ENCODE results near the gene STK38L. TPM values are rescaled to one million over a fixed set of nuclear protein-coding genes. Genes with fewer than 3 reads are reported as not detected.

STK38L gene
- total and polyA plus RNA-seq, 8 donors: 28.2 to 45.1 (median 40.4) TPM

- H3K36me3 ChIP-seq: no peaks in the 10 kb centered on the region
- ATAC-seq (no peak), DNase-seq (no peak)
- TF ChIP-seq CTCF (IDR thresholded peaks at IDR 0.05): no peak
- H3K4me3 ChIP-seq: no peak overlapping the region
- intact Hi-C loops (cut with DNase I): no loop called here
- H3K9me3 ChIP-seq: peaks cover 0 to 3% of the 10 kb centered on the region in 2 donors
- H3K27ac ChIP-seq: peak overlapping the region in 1 of 2 donors; percentile 93
- peaks cover 14 to 39% of the 10 kb centered on the region in 2 donors for H3K4me1 ChIP-seq
- no peaks in the 10 kb centered on the region for H3K27me3 ChIP-seq
Observed at GRCh38 chr12:27243006-27243405, 1.1 kb upstream of the STK38L start.

- Histone ChIP-seq H3K9me3 (peaks cover 0 to 3% of the 10 kb centered on the region in 2 donors), H3K27ac (peak overlapping the region; percentile 90 to 93), H3K36me3 (no peaks in the 10 kb centered on the region), H3K4me3 (peak overlapping the region; percentile 65 to 79), H3K27me3 (no peaks in the 10 kb centered on the region), H3K4me1 (peaks cover 14 to 31% of the 10 kb centered on the region in 2 donors)
- ATAC-seq (no peak), DNase-seq (peak in 1 of 4 donors; percentile 12)
- no peak for TF ChIP-seq CTCF (IDR thresholded peaks at IDR 0.05)
- intact Hi-C loops (cut with DNase I): no loop called here
Observed at GRCh38 chr12:27244689-27245488, 803 bp downstream of the STK38L start.

- Histone ChIP-seq H3K9me3 (peaks cover 0 to 3% of the 10 kb centered on the region in 2 donors), H3K4me1 (peaks cover 14 to 44% of the 10 kb centered on the region in 2 donors), H3K4me3 (peak overlapping the region; percentile 9 to 65), H3K36me3 (no peaks in the 10 kb centered on the region), H3K27me3 (no peaks in the 10 kb centered on the region), H3K27ac (no peak overlapping the region)
- ATAC-seq (no peak), DNase-seq (no peak)
- intact Hi-C loops (cut with DNase I): no loop called here
- TF ChIP-seq CTCF (IDR thresholded peaks at IDR 0.05): no peak
Observed at GRCh38 chr12:27246141-27246540, 2.1 kb downstream of the STK38L start.

DNA sequence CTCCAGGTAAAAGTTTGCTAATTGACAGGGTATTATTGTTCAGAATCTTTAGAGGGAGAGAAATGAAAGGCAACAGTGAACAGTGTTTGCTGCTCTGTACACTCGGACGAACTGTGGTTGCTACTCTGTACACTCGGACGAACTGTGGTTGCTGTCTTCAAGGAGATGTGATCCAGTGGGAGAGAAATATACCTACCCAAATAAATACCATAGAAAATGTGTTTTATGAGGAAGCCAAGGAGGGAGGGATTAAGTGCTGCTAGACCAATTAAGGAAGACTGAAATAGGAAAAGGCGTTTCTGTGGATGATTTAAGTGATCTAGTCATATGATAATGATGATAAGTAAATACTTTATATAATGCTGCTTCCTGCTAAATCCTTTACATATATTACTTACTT is 2.7 kb downstream of the STK38L start:
- no peak for TF ChIP-seq CTCF (IDR thresholded peaks at IDR 0.05)
- Histone ChIP-seq H3K36me3 (no peaks in the 10 kb centered on the region), H3K27me3 (no peaks in the 10 kb centered on the region), H3K4me3 (no peak overlapping the region), H3K9me3 (peaks cover 0 to 3% of the 10 kb centered on the region in 2 donors), H3K27ac (no peak overlapping the region), H3K4me1 (peaks cover 14 to 49% of the 10 kb centered on the region in 2 donors)
- intact Hi-C loops (cut with DNase I): no loop called here
- DNase-seq (no peak), ATAC-seq (no peak)

- no peaks in the 10 kb centered on the region for H3K27me3 ChIP-seq
- no peaks in the 10 kb centered on the region for H3K36me3 ChIP-seq
- H3K9me3 ChIP-seq: no peaks in the 10 kb centered on the region
- intact Hi-C loops (cut with DNase I): no loop called here
- DNase-seq (no peak), ATAC-seq (no peak)
- no peak overlapping the region for H3K4me3 ChIP-seq
- TF ChIP-seq CTCF (IDR thresholded peaks at IDR 0.05): no peak
- H3K4me1 ChIP-seq: peaks cover 0 to 21% of the 10 kb centered on the region in 2 donors
- no peak overlapping the region for H3K27ac ChIP-seq
Observed at GRCh38 chr12:27252934-27253333, 8.8 kb downstream of the STK38L start.

Data from left lung (tissue), 10 donors.